Right lobe of liver (tissue), 6 donors: Measurements from ENCODE around the gene UROC1. TPM values are rescaled to one million over a fixed set of nuclear protein-coding genes. Genes with fewer than 3 reads are reported as not detected.

ENCODE experiments used
- ATAC-seq, 4 donors: fragments of 200-7000 bp; cut with Tn5 transposase; one replicate each; pipeline ENCODE4 v1.9.1; 2020; ENCODE audit warnings: mild to moderate bottlenecking in 4 of 4, moderate library complexity in 4 of 4
- DNase-seq, 3 donors: peaks; one replicate each; pipeline ENCODE4 v3.0.0-alpha.2; 2020
- H3K27ac ChIP-seq, 3 donors: fragments of 200-600 bp; one replicate each; pipeline ENCODE4 v1.8.0; 2022
- H3K27me3 ChIP-seq, 2 donors: fragments of 200-600 bp; one replicate each; pipeline ENCODE4 v1.8.0; 2022
- H3K36me3 ChIP-seq, 4 donors: fragments of 200-600 bp; sonication (generic) in 1 of 4; one replicate each; pipeline versions ENCODE4 v1.5.1 to v1.8.0; 2017 to 2022; ENCODE audit warnings: control low read depth in 1 of 4
- H3K4me1 ChIP-seq, 4 donors: fragments of 200-600 bp; sonication (generic) in 1 of 4; one replicate each; pipeline versions ENCODE4 v1.5.1 to v1.8.0; 2017 to 2022; ENCODE audit warnings: control low read depth in 1 of 4
- H3K4me3 ChIP-seq, 3 donors: fragments of 200-600 bp; one replicate each; pipeline ENCODE4 v1.8.0; 2022
- H3K9me3 ChIP-seq, 4 donors: fragments of 200-600 bp; sonication (generic) in 1 of 4; one replicate each; pipeline versions ENCODE4 v1.5.1 to v1.8.0; 2017 to 2022; ENCODE audit warnings: control low read depth in 1 of 4
- CTCF ChIP-seq, 4 donors: fragments of 200-600 bp in 3 of 4; fragments of 450-650 bp in 1 of 4; IDR thresholded peaks; one replicate each; pipeline versions ENCODE4 v1.5.1 to v1.8.0; 2016 to 2022; ENCODE audit warnings: antibody characterized with exemption in 4 of 4, mild to moderate bottlenecking in 2 of 4
- POLR2A ChIP-seq: fragments of 450-650 bp; IDR thresholded peaks from one replicate; pipeline ENCODE4 v1.6.1; 2017; ENCODE audit warnings: antibody characterized with exemption, mild to moderate bottlenecking
- WGBS: methylation state at CpG from one replicate; pipeline ENCODE4 v1.1.6; 2018; ENCODE audit warnings: low coverage, low lambda C conversion rate; ENCODE audit not compliant: insufficient coverage; ENCODE audit errors: missing lambda C conversion rate; 5-methylcytosine and 5-hydroxymethylcytosine counted together
- intact Hi-C, 2 donors: fragments of 100-400 bp; cut with DNase I; formaldehyde crosslinking; loops; one replicate each; pipeline versions ENCODE4 v1.11.2 to v1.14.1; 2022
- total RNA-seq, 6 experiments: library from RNA; depleted of rRNA in 2 of 6; stranded (reverse); fragments of >200 nt in 2 of 6; fragmentation: NEBNext Ultra II Directional in 3 of 6; extraction: Animal tissue kit (Norgen Biotek cat#: 25700) in 3 of 6; gene quantifications; one replicate each; pipeline versions ENCODE4 v1.1.0 to v1.2.4, GENCODE V29; 2016 to 2023
- donor health status: DM: no; HTN: yes; CAD: no.
- donor health status: DM: no; HTN: no; CAD: no.
- donor health status: DM: no; HTN: no; CAD: no.
- donor health status: DM: no; HTN: yes; CAD: no.
- donor health status: DM: no; HTN: yes; CAD: no.

Gene UROC1
- total RNA-seq, 6 experiments from 2014 or later, result 15.1 to 101 (median 55.8) TPM

GRCh38 chr3:126450744-126451143 lies 66.8 kb downstream of the UROC1 start:
- ATAC-seq, result no peak
- no peak overlapping the region for H3K4me3 ChIP-seq
- no peaks in the 10 kb centered on the region for H3K27me3 ChIP-seq
- peak overlapping the region in 1 of 3 donors; percentile 56 for H3K27ac ChIP-seq
- intact Hi-C loops, result no loop called here
- no peak for DNase-seq
- H3K4me1 ChIP-seq, result peaks cover 0 to 50% (median 22%) of the 10 kb centered on the region in 4 donors
- H3K36me3 ChIP-seq, result peaks cover 5 to 31% (median 15%) of the 10 kb centered on the region in 4 donors
- WGBS, result no CpG with 5 or more reads among the region's 3 CpGs
- TF ChIP-seq CTCF (IDR thresholded peaks at IDR 0.05), result no peak
- TF ChIP-seq POLR2A, result no peak
- no peaks in the 10 kb centered on the region for H3K9me3 ChIP-seq

- Histone ChIP-seq H3K4me3 (no peak overlapping the region), H3K36me3 (peaks cover 5 to 31% (median 15%) of the 10 kb centered on the region in 4 donors), H3K27me3 (no peaks in the 10 kb centered on the region), H3K4me1 (peaks cover 0 to 50% (median 23%) of the 10 kb centered on the region in 4 donors), H3K27ac (peak overlapping the region in 2 of 3 donors; percentile 41 to 56), H3K9me3 (no peaks in the 10 kb centered on the region)
- intact Hi-C loops, result no loop called here
- ATAC-seq (no peak), DNase-seq (no peak)
- TF ChIP-seq POLR2A (no peak), CTCF (IDR thresholded peaks at IDR 0.05) (no peak)
- 57% methylated on average over 4 of the region's 9 CpGs for WGBS
Measured at GRCh38 chr3:126450219-126450618, 67.4 kb downstream of the UROC1 start.

- intact Hi-C loops, result no loop called here
- TF ChIP-seq POLR2A (no peak), CTCF (IDR thresholded peaks at IDR 0.05) (no peak)
- H3K36me3 ChIP-seq, result peaks cover 5 to 29% (median 14%) of the 10 kb centered on the region in 4 donors
- H3K27ac ChIP-seq, result peak overlapping the region in 2 of 3 donors; percentile 41 to 56
- peaks cover 0 to 50% (median 23%) of the 10 kb centered on the region in 4 donors for H3K4me1 ChIP-seq
- H3K9me3 ChIP-seq, result no peaks in the 10 kb centered on the region
- H3K4me3 ChIP-seq, result no peak overlapping the region
- WGBS, result 18% methylated on average over 8 of the region's 11 CpGs
- ATAC-seq, result peak; percentile 79 to 87 (median 80)
- no peaks in the 10 kb centered on the region for H3K27me3 ChIP-seq
- DNase-seq, result peak; percentile 83 to 91 (median 87)
Measured at GRCh38 chr3:126449621-126450051, 67.9 kb downstream of the UROC1 start.

GRCh38 chr3:126448893-126449180 lies 68.7 kb downstream of the UROC1 start:
- H3K36me3 ChIP-seq, result peaks cover 5 to 26% (median 12%) of the 10 kb centered on the region in 4 donors
- no peaks in the 10 kb centered on the region for H3K9me3 ChIP-seq
- TF ChIP-seq CTCF (IDR thresholded peaks at IDR 0.05), result no peak
- TF ChIP-seq POLR2A, result no peak
- ATAC-seq (no peak), DNase-seq (no peak)
- H3K4me3 ChIP-seq, result no peak overlapping the region
- peaks cover 0 to 50% (median 23%) of the 10 kb centered on the region in 4 donors for H3K4me1 ChIP-seq
- H3K27ac ChIP-seq, result peak overlapping the region in 1 of 3 donors; percentile 56
- 100% methylated on average over 6 of the region's 8 CpGs for WGBS
- no peaks in the 10 kb centered on the region for H3K27me3 ChIP-seq
- intact Hi-C loops, result no loop called here
